ENCODE results near the gene SHLD1. TPM values are rescaled to one million over a fixed set of nuclear protein-coding genes. Genes with fewer than 3 reads are reported as not detected.
"Not testable (repeated sequence)": the region's sequence is repeated elsewhere in the genome, so short reads cannot be mapped to it uniquely, and the experiment has no call there.

SHLD1 gene
- total and polyA plus RNA-seq, 5 donors, result 8.4 to 13.7 (median 12.6) TPM

DNA sequence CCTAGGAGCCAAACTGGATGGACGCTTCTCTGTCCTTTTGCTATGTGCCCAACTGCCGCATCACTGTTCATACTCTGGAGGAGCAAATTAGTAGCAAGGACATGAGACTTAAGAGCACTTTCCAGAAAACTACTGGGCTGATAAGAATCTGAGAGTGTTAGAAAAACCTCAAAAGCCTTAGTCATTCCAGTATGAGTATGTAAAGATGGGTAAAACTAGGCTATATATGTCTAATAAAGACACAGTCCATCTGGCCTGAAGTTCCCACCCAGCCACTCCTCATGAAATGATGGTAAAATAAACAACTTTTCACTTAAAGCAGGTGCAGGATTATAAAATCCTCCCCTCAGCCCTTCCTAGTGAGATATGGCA is 30.6 kb downstream of the SHLD1 start:
- H3K4me1 ChIP-seq (ENCODE audit: control insufficient read depth, insufficient read depth, low read length), result peaks cover 15% of the 10 kb centered on the region
- intact Hi-C loops (cut with DNase I), result loop anchor here in 1 of 4 donors (10.0 kb wide), 1 partner anchor 206 kb away; no protein-coding TSS in a partner anchor
- H3K4me3 ChIP-seq (ENCODE audit: low read length), result no peak overlapping the region
- no peak overlapping the region for H3K27ac ChIP-seq (ENCODE audit: low read length)
- DNase-seq (no peak), ATAC-seq (no peak)
- 97% methylated on average over 2 of the region's 2 CpGs for WGBS
- no peaks in the 10 kb centered on the region for H3K9me3 ChIP-seq (ENCODE audit: control insufficient read depth, low read length)
- H3K27me3 ChIP-seq (ENCODE audit: control insufficient read depth, insufficient read depth), result no peaks in the 10 kb centered on the region

DNA sequence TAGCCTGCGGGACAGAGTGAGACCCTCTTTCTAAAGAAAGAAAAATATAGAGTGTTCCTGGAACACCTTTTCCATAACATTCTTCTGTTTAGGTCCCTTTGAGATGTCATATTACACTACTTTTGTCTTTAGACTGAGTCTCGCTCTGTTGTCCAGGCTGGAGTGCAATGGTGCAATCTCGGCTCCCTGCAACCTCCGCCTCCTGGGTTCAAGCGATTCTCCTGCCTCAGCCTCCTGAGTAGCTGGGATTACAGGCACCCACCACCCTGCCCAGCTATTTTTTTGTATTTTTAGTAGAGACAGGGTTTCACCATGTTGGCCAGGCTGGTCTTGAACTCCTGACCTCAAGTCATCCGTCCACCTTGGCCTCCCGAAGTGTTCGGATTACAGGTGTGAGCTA is 31.2 kb downstream of the SHLD1 start:
- DNase-seq; ATAC-seq; H3K27me3 ChIP-seq (ENCODE audit: control insufficient read depth, insufficient read depth); H3K9me3 ChIP-seq (ENCODE audit: control insufficient read depth, low read length); H3K4me3 ChIP-seq (ENCODE audit: low read length); H3K27ac ChIP-seq (ENCODE audit: low read length): not testable (repeated sequence)
- WGBS, result 84% methylated on average over 8 of the region's 8 CpGs
- intact Hi-C loops (cut with DNase I), result loop anchor here in 1 of 4 donors (10.0 kb wide), 1 partner anchor 207 kb away; no protein-coding TSS in a partner anchor
- H3K4me1 ChIP-seq (ENCODE audit: control insufficient read depth, insufficient read depth, low read length), result peaks cover 15% of the 10 kb centered on the region

DNA sequence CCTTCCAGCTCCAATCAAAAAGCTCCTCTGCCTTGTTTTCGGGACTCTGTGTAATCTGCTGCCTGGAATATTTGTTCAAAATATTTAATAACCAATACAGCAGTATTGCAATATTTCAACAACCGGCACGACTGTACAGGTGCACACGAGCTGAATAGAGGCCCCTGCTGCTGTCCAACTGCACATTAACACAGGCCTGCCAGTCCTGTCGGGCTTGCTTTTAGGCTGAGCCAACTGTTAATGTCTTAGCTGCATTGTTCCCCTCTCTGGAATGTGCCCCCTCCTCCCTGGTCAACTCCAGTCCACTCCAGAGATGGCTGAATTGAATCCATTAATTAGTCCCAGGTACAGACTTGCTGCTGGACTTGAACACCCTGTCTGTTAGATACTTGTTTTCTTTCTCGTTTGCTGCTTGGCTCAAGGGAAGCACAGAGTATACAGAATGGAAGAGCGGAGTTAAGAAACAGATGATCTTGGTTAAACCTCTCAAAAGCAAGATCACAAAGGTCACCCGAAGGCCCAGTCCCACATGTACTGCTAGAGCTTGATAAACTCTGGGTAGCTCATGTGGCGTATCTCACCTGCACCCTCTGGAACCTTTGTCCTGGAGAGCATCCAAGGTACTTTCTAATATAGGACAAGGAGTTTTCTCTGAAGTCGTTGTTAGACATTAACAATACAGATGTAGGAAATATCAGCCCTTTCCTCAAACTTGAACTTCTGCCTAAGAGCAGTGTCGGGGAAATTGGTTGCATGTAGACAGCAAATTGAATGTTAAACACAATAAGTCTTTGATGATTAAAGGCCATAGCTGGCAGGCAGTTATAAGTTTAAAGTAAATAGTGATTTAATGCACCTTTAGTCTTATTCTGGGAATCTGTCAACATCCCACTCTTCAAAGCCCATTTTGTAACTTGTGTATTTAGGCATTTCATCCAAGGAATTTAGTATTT is 31.9 kb downstream of the SHLD1 start:
- peaks cover 17% of the 10 kb centered on the region for H3K4me1 ChIP-seq (ENCODE audit: control insufficient read depth, insufficient read depth, low read length)
- H3K27me3 ChIP-seq (ENCODE audit: control insufficient read depth, insufficient read depth), result no peaks in the 10 kb centered on the region
- H3K4me3 ChIP-seq (ENCODE audit: low read length), result no peak overlapping the region
- no peaks in the 10 kb centered on the region for H3K9me3 ChIP-seq (ENCODE audit: control insufficient read depth, low read length)
- 54% methylated on average over 11 of the region's 11 CpGs for WGBS
- peak overlapping the region; percentile 81 for H3K27ac ChIP-seq (ENCODE audit: low read length)
- intact Hi-C loops (cut with DNase I), result loop anchor here in 1 of 4 donors (10.0 kb wide), 1 partner anchor 207 kb away; no protein-coding TSS in a partner anchor
- ATAC-seq (peak; percentile 57 to 61), DNase-seq (no peak)

DNA sequence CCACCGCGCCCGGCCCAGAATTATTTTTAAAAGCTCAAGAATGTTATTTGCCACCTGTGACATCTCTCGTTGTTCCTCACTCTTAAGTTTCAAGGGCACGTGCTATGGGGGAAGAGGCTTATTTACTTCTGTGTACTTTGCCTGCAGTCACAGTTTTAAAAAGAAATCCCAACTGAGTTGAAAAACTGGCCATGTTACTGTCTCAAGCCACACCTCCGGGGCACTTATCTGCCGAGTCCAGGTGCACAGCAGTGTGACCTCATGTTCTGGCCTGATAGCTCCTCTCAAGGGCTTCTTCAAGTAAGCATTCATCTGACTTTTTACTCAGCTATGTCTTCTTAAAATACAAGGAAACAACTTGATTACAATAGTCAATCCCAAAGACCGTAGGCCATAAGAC is 34.5 kb downstream of the SHLD1 start:
- intact Hi-C loops (cut with DNase I), result loop anchor here (5.0 to 10.0 kb wide), 2 partner anchors 210 to 217 kb away; no protein-coding TSS in a partner anchor
- H3K27ac ChIP-seq (ENCODE audit: low read length), result no peak overlapping the region
- ATAC-seq (no peak), DNase-seq (no peak)
- peaks cover 15% of the 10 kb centered on the region for H3K4me1 ChIP-seq (ENCODE audit: control insufficient read depth, insufficient read depth, low read length)
- H3K4me3 ChIP-seq (ENCODE audit: low read length), result no peak overlapping the region
- no peaks in the 10 kb centered on the region for H3K9me3 ChIP-seq (ENCODE audit: control insufficient read depth, low read length)
- no peaks in the 10 kb centered on the region for H3K27me3 ChIP-seq (ENCODE audit: control insufficient read depth, insufficient read depth)
- 86% methylated on average over 8 of the region's 8 CpGs for WGBS

DNA sequence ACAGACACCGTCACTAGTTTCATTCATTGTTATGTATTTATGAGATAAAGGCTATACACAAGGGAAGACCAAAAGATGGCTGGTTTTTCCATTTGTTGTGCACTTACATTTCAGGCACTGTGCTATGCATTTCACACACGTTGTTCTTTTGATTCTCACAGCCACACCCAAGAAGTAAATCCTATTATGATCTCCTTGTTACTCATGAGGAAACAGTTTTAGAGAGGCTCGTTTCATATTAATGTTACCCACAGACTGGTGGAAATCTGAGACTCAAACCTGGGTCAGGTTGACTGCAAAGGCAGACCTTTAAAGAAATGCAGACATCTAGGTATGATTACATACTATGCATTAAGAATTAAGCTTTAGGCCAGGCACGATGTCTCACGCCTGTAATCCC is 34.9 kb downstream of the SHLD1 start:
- Histone ChIP-seq H3K4me1 (ENCODE audit: control insufficient read depth, insufficient read depth, low read length) (peaks cover 14% of the 10 kb centered on the region), H3K27ac (ENCODE audit: low read length) (no peak overlapping the region), H3K27me3 (ENCODE audit: control insufficient read depth, insufficient read depth) (no peaks in the 10 kb centered on the region), H3K4me3 (ENCODE audit: low read length) (no peak overlapping the region), H3K9me3 (ENCODE audit: control insufficient read depth, low read length) (no peaks in the 10 kb centered on the region)
- intact Hi-C loops (cut with DNase I), result loop anchor here (5.0 to 10.0 kb wide), 2 partner anchors 210 to 218 kb away; no protein-coding TSS in a partner anchor
- DNase-seq (no peak), ATAC-seq (no peak)
- 86% methylated on average over 5 of the region's 5 CpGs for WGBS

DNA sequence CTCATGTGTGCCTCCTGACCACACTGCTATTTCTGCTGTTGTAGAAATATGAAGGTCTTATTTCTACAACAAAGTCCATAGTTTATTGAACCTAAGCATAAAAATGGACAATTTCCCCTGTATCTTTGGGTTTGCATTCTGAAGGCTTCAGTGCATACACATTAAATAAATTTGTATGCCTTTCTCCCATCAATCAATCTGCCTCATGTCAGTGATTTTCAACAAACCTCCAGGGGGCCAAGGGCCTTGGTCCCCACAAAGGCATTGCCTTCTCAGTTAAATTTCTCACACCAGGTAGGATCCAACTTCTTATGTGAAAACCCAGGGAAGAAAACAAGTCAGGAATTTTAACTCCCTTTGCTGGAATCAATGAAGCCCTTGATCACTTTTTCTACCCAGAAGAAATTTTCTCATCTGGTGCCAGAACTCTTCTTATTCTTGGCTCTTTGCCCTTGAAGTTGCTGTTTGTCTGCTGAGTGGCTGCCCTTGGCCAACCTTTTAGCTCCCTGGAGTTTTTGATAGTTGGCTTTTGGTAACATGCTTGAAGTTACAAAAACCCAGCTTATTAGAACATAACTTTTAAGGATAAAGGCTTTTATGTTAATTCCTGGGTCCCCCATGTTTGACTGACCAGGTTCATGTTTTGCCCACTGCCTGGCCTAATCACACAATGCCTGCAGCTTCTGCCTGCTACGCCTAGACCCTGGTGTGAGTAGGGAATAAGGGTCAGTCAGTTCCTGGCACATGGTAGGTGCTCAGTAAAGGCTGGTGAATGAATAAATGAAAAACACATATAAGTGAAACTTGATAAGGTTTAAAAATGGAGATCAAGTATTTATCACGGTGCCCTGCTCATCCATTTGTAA is 37.0 kb downstream of the SHLD1 start:
- DNase-seq (peak in 1 of 3 donors; percentile 40), ATAC-seq (peak; percentile 78 to 83)
- H3K4me1 ChIP-seq (ENCODE audit: control insufficient read depth, insufficient read depth, low read length), result peaks cover 5% of the 10 kb centered on the region
- H3K27me3 ChIP-seq (ENCODE audit: control insufficient read depth, insufficient read depth), result no peaks in the 10 kb centered on the region
- peak overlapping the region; percentile 96 for H3K27ac ChIP-seq (ENCODE audit: low read length)
- 59% methylated on average over 2 of the region's 2 CpGs for WGBS
- H3K9me3 ChIP-seq (ENCODE audit: control insufficient read depth, low read length), result no peaks in the 10 kb centered on the region
- intact Hi-C loops (cut with DNase I), result loop anchor here (5.0 to 10.0 kb wide), 2 partner anchors 212 to 220 kb away; no protein-coding TSS in a partner anchor
- H3K4me3 ChIP-seq (ENCODE audit: low read length), result no peak overlapping the region

DNA sequence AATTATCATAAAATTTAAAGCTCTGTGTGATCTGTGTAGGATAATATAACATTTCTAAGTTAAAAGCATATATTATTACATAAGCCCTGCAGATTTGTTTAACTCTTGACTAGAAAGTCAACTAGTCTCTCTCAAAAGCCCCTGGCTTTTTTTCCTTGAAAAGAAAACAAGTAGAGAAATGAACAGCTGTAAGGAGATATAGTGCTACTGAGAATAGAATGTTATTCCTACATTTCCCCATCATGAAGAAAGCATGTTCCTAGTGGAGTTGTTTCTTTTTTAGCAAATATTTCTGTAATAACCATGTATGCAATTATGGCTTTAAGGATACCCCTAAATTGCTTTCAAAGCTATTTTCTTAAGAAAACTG is 37.6 kb downstream of the SHLD1 start:
- H3K27me3 ChIP-seq (ENCODE audit: control insufficient read depth, insufficient read depth), result no peaks in the 10 kb centered on the region
- H3K4me1 ChIP-seq (ENCODE audit: control insufficient read depth, insufficient read depth, low read length), result peaks cover 4% of the 10 kb centered on the region
- no peak for ATAC-seq
- no peak overlapping the region for H3K4me3 ChIP-seq (ENCODE audit: low read length)
- intact Hi-C loops (cut with DNase I), result loop anchor here (2.0 to 10.0 kb wide), 3 partner anchors 213 to 259 kb away; no protein-coding TSS in a partner anchor
- H3K27ac ChIP-seq (ENCODE audit: low read length), result no peak overlapping the region
- no peaks in the 10 kb centered on the region for H3K9me3 ChIP-seq (ENCODE audit: control insufficient read depth, low read length)
- no peak for DNase-seq

DNA sequence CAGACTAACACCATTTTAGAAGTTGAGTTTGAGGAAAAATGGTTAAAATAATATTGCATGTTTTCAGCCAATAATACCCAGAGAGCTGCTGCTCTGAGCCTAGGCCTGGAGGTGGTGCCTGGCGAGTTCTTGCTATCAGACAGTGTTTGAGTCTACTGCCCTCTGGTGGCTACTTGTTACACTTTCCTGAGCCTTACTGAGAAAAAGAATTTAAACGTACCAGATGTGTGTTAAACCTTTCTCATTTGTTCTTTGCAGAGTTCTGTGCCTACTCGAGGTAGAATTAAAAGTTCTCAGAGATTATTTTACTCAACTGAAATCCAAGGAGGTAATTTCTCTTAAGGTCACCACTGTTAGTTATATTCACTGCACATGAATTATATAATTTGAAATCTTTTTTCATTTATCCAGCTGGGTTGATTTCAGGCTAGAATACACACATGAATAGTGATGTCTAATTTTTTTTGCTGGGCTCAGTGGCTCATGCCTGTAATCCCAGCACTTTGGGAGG is 38.2 kb downstream of the SHLD1 start:
- Histone ChIP-seq H3K9me3 (ENCODE audit: control insufficient read depth, low read length) (no peaks in the 10 kb centered on the region), H3K27ac (ENCODE audit: low read length) (no peak overlapping the region), H3K27me3 (ENCODE audit: control insufficient read depth, insufficient read depth) (no peaks in the 10 kb centered on the region), H3K4me3 (ENCODE audit: low read length) (no peak overlapping the region), H3K4me1 (ENCODE audit: control insufficient read depth, insufficient read depth, low read length) (peaks cover 4% of the 10 kb centered on the region)
- DNase-seq (peak; percentile 70 to 89 (median 73)), ATAC-seq (peak; percentile 91 to 93)
- intact Hi-C loops (cut with DNase I), result loop anchor here (2.0 to 10.0 kb wide), 3 partner anchors 214 to 260 kb away; no protein-coding TSS in a partner anchor
- under 1% methylated on average over 3 of the region's 3 CpGs for WGBS

DNA sequence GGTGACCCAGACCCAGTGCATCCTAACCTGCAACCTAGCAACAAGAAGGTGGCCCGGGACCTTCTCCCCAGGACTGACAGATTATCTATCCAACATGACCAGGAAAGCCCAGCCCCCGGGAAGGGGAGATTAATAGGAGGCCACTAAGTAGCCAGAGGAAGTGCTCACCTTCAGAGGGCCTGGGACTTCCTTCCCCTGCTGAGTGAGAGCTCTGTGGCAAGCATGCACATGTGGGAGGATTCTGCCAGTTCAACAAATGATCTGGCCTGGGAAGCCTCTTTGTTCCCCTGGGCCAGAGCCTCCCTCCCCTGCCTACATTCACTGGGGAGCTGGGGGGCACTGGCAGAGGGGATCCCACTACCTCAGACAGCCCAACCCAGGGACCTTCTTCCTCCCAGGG is 39.6 kb downstream of the SHLD1 start:
- ATAC-seq, result no peak
- Histone ChIP-seq H3K4me1 (ENCODE audit: control insufficient read depth, insufficient read depth, low read length) (peaks cover 4% of the 10 kb centered on the region), H3K4me3 (ENCODE audit: low read length) (no peak overlapping the region), H3K27ac (ENCODE audit: low read length) (no peak overlapping the region), H3K27me3 (ENCODE audit: control insufficient read depth, insufficient read depth) (no peaks in the 10 kb centered on the region), H3K9me3 (ENCODE audit: control insufficient read depth, low read length) (no peaks in the 10 kb centered on the region)
- 79% methylated on average over 2 of the region's 2 CpGs for WGBS
- intact Hi-C loops (cut with DNase I), result loop anchor here (2.0 to 10.0 kb wide), 4 partner anchors 215 to 285 kb away; no protein-coding TSS in a partner anchor
- no peak for DNase-seq

DNA sequence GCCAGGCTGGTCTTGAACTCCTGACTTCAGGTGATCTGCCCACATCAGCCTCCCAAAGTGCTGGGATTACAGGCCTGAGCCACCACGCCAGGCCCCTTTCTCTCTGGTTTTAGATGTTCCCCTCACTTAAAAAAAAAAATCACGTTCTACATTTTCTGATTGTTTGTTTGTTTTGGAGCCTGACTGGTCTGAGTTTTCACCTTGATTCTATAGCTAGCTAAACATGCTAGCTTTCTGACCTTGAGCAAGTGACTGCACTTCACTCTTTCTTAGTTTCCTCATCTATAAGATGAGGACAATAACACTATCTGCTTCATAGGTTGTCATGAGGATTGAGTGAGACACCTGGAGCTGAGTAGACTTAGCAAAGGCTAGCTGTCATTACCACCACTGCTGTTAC is 43.7 kb downstream of the SHLD1 start:
- Histone ChIP-seq H3K9me3 (ENCODE audit: control insufficient read depth, low read length) (no peaks in the 10 kb centered on the region), H3K27ac (ENCODE audit: low read length) (no peak overlapping the region), H3K27me3 (ENCODE audit: control insufficient read depth, insufficient read depth) (no peaks in the 10 kb centered on the region), H3K4me3 (ENCODE audit: low read length) (no peak overlapping the region), H3K4me1 (ENCODE audit: control insufficient read depth, insufficient read depth, low read length) (no peaks in the 10 kb centered on the region)
- intact Hi-C loops (cut with DNase I), result loop anchor here in 1 of 4 donors (10.0 kb wide), 1 partner anchor 281 kb away; no protein-coding TSS in a partner anchor
- DNase-seq, result no peak
- 79% methylated on average over 2 of the region's 2 CpGs for WGBS
- no peak for ATAC-seq

Data from right cardiac atrium (tissue), 5 donors.